T-helper 17 cell (primary cell): ENCODE data around the gene MYH3. TPM values are rescaled to one million over a fixed set of nuclear protein-coding genes. Genes with fewer than 3 reads are reported as not detected.

Experiments
- ATAC-seq: fragments of 150-1000 bp; cut with Tn5 transposase; 2 replicates; pipeline ENCODE4 v1.10.0; 2021; ENCODE audit warnings: mild to moderate bottlenecking, moderate library complexity
- DNase-seq, 3 donors: peaks; one replicate each; pipeline versions ENCODE4 v3.0.0 to v3.0.0-alpha.2; 2020 to 2021
- H3K9me3 ChIP-seq: one replicate; pipeline ENCODE4 v1.7.0; 2013; ENCODE audit warnings: low read length, mild to moderate bottlenecking; ENCODE audit not compliant: control insufficient read depth, poor library complexity, severe bottlenecking
- H3K27ac Mint-ChIP-seq: one replicate; pipeline ENCODE4 v1.8.0; 2022; ENCODE audit warnings: mild to moderate bottlenecking, moderate library complexity, mixed read lengths
- H3K27me3 Mint-ChIP-seq: one replicate; pipeline ENCODE4 v1.8.0; 2022; ENCODE audit warnings: mixed read lengths
- H3K36me3 Mint-ChIP-seq: one replicate; pipeline ENCODE4 v1.8.0; 2022; ENCODE audit warnings: low read depth, mixed read lengths
- H3K4me1 Mint-ChIP-seq: one replicate; pipeline ENCODE4 v1.8.0; 2022; ENCODE audit warnings: mild to moderate bottlenecking, mixed read lengths
- H3K4me3 Mint-ChIP-seq: one replicate; pipeline ENCODE4 v1.8.0; 2022; ENCODE audit warnings: mild to moderate bottlenecking, moderate library complexity, mixed read lengths
- total RNA-seq, 4 donors: library from RNA in 2 of 4; stranded (reverse) in 2 of 4; gene quantifications; one replicate each; pipeline ENCODE4 v1.2.3 and lab custom pipeline; 2022 to 2026

The MYH3 gene
- total RNA-seq, 2 donors from 2014 or later = 2.8 to 3.2 TPM

- H3K4me3 Mint-ChIP-seq = no peak overlapping the region
- no peaks in the 10 kb centered on the region for H3K36me3 Mint-ChIP-seq
- peaks cover 67% of the 10 kb centered on the region for H3K27me3 Mint-ChIP-seq
- DNase-seq (no peak), ATAC-seq (no peak)
- no peak overlapping the region for H3K27ac Mint-ChIP-seq
- H3K4me1 Mint-ChIP-seq = peaks cover 2% of the 10 kb centered on the region
- no peaks in the 10 kb centered on the region for H3K9me3 ChIP-seq
Measured at GRCh38 chr17:10598621-10599020, 58.5 kb downstream of the MYH3 start.

GRCh38 chr17:10589553-10590145, 67.5 kb downstream of the MYH3 start:
- DNase-seq (no peak), ATAC-seq (no peak)
- no peaks in the 10 kb centered on the region for H3K9me3 ChIP-seq
- Mint-ChIP-seq H3K4me3 (no peak overlapping the region), H3K4me1 (no peaks in the 10 kb centered on the region), H3K36me3 (no peaks in the 10 kb centered on the region), H3K27ac (no peak overlapping the region), H3K27me3 (peaks cover 26% of the 10 kb centered on the region)

GRCh38 chr17:10585529-10585928, 71.6 kb downstream of the MYH3 start:
- Mint-ChIP-seq H3K4me3 (no peak overlapping the region), H3K27ac (no peak overlapping the region), H3K4me1 (no peaks in the 10 kb centered on the region), H3K36me3 (no peaks in the 10 kb centered on the region), H3K27me3 (peaks cover 18% of the 10 kb centered on the region)
- DNase-seq (no peak), ATAC-seq (no peak)
- H3K9me3 ChIP-seq = no peaks in the 10 kb centered on the region

- no peaks in the 10 kb centered on the region for H3K36me3 Mint-ChIP-seq
- no peaks in the 10 kb centered on the region for H3K4me1 Mint-ChIP-seq
- no peak overlapping the region for H3K4me3 Mint-ChIP-seq
- H3K27ac Mint-ChIP-seq = no peak overlapping the region
- no peak for DNase-seq
- H3K27me3 Mint-ChIP-seq = peaks cover 7% of the 10 kb centered on the region
- H3K9me3 ChIP-seq = no peaks in the 10 kb centered on the region
- ATAC-seq = no peak
Measured at GRCh38 chr17:10583834-10584233, 73.3 kb downstream of the MYH3 start.

GRCh38 chr17:10579270-10579669, 77.8 kb downstream of the MYH3 start:
- H3K4me3 Mint-ChIP-seq = no peak overlapping the region
- H3K36me3 Mint-ChIP-seq = no peaks in the 10 kb centered on the region
- H3K27me3 Mint-ChIP-seq = peaks cover 9% of the 10 kb centered on the region
- H3K9me3 ChIP-seq = no peaks in the 10 kb centered on the region
- no peak overlapping the region for H3K27ac Mint-ChIP-seq
- ATAC-seq (no peak), DNase-seq (no peak)
- no peaks in the 10 kb centered on the region for H3K4me1 Mint-ChIP-seq

Other genes with a start within 250 kb of the MYH3 start
- not detected for gene MYH8, start 235.4 kb downstream of the MYH3 start, total RNA-seq
- gene MYH4, start 187.8 kb downstream of the MYH3 start, total RNA-seq = not detected
- gene MYH1, start 138.8 kb downstream of the MYH3 start, total RNA-seq = not detected
- not detected for gene MYH2, start 107.7 kb downstream of the MYH3 start, total RNA-seq
- gene SCO1, start 40.2 kb upstream of the MYH3 start, total RNA-seq = 10 to 100 TPM; 16.4 to 17.7 TPM
- 10 to 100 TPM; 17.6 to 20.9 TPM for gene ADPRM, start 40.3 kb upstream of the MYH3 start, total RNA-seq
- under 1 TPM; 0.77 to 0.81 TPM for gene TMEM220, start 72.7 kb upstream of the MYH3 start, total RNA-seq
- not detected for gene TMEM238L, start 146.8 kb upstream of the MYH3 start, total RNA-seq
- gene PIRT, start 180.8 kb upstream of the MYH3 start, total RNA-seq = not detected